Lower leg skin (tissue), 4 donors: ENCODE measurements around the gene PDE3B. TPM values are rescaled to one million over a fixed set of nuclear protein-coding genes. Genes with fewer than 3 reads are reported as not detected.

Experiments used
- DNase-seq, 2 donors: peaks; one replicate each; pipeline ENCODE4 v3.0.0-alpha.2; 2019; ENCODE audit warnings: low spot score in 2 of 2
- H3K4me3 ChIP-seq: fragments of 200-600 bp; sonication (generic); 2 replicates; pipeline ENCODE4 v1.5.1; 2017; ENCODE audit warnings: mild to moderate bottlenecking, low read depth; ENCODE audit not compliant: poor library complexity, severe bottlenecking
- POLR2A ChIP-seq, 2 donors: fragments of 450-650 bp; IDR thresholded peaks; one replicate each; pipeline ENCODE4 v1.6.1; 2016 to 2017; ENCODE audit warnings: antibody characterized with exemption in 2 of 2, mild to moderate bottlenecking in 1 of 2, moderate library complexity in 1 of 2
- WGBS, 2 donors: methylation state at CpG; one replicate each; pipeline ENCODE4 v1.1.5; 2018; 5-methylcytosine and 5-hydroxymethylcytosine counted together
- intact Hi-C: fragments of 100-400 bp; cut with DNase I; formaldehyde crosslinking; loops from one replicate; pipeline ENCODE4 v1.15.0; 2023; ENCODE audit warnings: low total_unique reads
- total RNA-seq, 4 donors: library from RNA; depleted of rRNA; stranded (reverse); fragments of >200 nt; gene quantifications; one replicate each; pipeline ENCODE4 v1.1.0, GENCODE V29; 2016
- TF ChIP-seq, protein P1 (sequence below), 3 donors: fragments of 450-650 bp; IDR thresholded peaks; one replicate each; pipeline ENCODE4 v1.5.1; 2016; ENCODE audit warnings: antibody characterized with exemption in 3 of 3, mild to moderate bottlenecking in 3 of 3, moderate library complexity in 2 of 3

Gene PDE3B
- total RNA-seq, 4 donors from 2014 or later = 0.88 to 4.3 (median 2.1) TPM

DNA sequence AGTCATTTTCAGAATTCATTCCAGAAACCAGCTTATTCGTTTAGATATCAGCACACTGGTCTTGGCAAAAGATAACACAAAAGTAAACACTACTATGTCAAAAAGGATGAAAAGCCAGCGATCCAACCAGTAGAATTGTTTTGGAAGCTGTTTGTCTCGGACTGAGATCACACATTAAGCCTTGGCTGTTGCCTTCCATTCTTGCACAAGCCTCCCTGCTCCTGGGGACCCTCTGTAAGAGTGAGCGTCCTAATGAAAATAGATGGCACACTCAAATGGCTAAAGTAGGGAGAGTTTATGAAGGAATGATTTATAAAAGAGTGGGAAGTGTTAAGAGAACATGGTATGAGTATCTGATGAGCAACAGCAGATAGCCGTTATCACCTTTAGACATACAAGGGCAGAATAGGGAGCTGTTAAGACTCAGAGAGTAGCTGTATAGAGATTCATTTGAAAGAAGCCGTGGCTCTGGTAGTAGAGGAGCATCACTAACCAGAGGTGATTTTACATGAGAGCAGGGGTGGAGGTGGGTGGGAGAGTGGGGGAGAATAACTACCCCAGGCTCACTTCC is 25.2 kb downstream of the PDE3B start:
- intact Hi-C loops = no loop called here
- DNase-seq = no peak
- TF ChIP-seq, protein P1, sequence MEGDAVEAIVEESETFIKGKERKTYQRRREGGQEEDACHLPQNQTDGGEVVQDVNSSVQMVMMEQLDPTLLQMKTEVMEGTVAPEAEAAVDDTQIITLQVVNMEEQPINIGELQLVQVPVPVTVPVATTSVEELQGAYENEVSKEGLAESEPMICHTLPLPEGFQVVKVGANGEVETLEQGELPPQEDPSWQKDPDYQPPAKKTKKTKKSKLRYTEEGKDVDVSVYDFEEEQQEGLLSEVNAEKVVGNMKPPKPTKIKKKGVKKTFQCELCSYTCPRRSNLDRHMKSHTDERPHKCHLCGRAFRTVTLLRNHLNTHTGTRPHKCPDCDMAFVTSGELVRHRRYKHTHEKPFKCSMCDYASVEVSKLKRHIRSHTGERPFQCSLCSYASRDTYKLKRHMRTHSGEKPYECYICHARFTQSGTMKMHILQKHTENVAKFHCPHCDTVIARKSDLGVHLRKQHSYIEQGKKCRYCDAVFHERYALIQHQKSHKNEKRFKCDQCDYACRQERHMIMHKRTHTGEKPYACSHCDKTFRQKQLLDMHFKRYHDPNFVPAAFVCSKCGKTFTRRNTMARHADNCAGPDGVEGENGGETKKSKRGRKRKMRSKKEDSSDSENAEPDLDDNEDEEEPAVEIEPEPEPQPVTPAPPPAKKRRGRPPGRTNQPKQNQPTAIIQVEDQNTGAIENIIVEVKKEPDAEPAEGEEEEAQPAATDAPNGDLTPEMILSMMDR (IDR thresholded peaks at IDR 0.05) = no peak
- no peak for TF ChIP-seq POLR2A (IDR thresholded peaks at IDR 0.05)
- no peak overlapping the region for H3K4me3 ChIP-seq
- WGBS, 2 donors = 66 to 70% methylated on average over 6 of the region's 6 CpGs

DNA sequence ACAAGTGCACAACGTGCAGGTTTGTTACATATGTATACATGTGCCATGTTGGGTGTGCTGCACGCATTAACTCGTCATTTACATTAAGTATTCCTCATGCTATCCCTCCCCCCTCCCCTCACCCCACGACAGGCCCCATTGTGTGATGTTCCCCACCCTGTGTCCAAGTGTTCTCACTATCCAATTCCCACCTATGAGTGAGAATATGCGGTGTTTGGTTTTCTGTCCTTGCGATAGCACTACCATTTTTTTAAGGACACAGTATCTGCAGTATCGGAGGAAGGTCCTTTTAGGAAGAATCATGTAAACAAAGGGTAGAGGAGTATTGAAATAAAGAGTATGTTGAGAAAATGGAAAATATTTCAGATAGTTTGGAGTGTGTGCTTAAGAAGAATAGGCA is 25.9 kb downstream of the PDE3B start:
- intact Hi-C loops = no loop called here
- H3K4me3 ChIP-seq = no peak overlapping the region
- TF ChIP-seq POLR2A (IDR thresholded peaks at IDR 0.05) = no peak
- TF ChIP-seq, protein P1 (IDR thresholded peaks at IDR 0.05) = no peak
- 85 to 88% methylated on average over 7 of the region's 7 CpGs for WGBS, 2 donors
- no peak for DNase-seq

DNA sequence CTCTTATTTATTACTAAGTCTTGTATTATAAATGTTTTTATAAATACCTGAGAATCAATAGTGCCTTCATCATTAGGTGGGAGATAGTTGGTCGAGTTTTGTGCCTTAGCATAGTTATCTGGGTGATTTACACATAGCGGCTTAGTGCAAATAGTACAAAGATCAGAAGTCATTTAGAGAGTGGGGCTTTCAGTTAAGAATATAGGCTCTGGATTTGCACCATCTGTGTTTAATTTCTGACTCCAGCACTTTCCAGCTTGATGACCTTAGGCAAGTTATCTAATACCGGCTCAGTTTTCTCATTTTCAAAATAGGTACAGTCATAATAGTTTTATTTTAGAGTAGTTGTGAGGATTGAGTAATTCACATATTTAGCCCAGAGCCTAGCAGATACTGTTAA is 26.4 kb downstream of the PDE3B start:
- H3K4me3 ChIP-seq = no peak overlapping the region
- WGBS, 2 donors = 55 to 59% methylated on average over 3 of the region's 3 CpGs
- intact Hi-C loops = no loop called here
- DNase-seq = no peak
- TF ChIP-seq, protein P1 (IDR thresholded peaks at IDR 0.05) = no peak
- TF ChIP-seq POLR2A (IDR thresholded peaks at IDR 0.05) = no peak

DNA sequence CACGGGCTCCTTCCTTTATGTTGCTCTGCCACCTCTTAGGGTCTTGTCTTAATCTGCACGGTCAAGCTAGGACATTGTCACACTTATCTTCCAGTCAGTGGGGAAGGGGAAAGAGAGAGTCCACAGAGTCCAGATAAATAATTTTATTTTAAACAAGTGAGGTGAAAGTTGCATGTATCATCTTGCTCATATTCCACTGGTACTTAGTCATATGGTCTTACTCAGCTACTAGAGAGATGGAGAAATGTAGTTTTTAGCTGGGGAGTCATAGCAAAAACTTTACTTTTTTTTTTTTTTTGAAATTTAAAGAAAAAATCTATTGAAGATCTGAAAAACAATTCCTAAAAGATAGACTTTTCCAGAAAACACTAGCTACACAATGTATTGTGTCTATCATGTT is 29.0 kb downstream of the PDE3B start:
- no peak for DNase-seq
- TF ChIP-seq, protein P1 (IDR thresholded peaks at IDR 0.05) = no peak
- TF ChIP-seq POLR2A (IDR thresholded peaks at IDR 0.05) = no peak
- H3K4me3 ChIP-seq = no peak overlapping the region
- intact Hi-C loops = no loop called here
- 90 to 95% methylated on average over 2 of the region's 2 CpGs for WGBS, 2 donors

DNA sequence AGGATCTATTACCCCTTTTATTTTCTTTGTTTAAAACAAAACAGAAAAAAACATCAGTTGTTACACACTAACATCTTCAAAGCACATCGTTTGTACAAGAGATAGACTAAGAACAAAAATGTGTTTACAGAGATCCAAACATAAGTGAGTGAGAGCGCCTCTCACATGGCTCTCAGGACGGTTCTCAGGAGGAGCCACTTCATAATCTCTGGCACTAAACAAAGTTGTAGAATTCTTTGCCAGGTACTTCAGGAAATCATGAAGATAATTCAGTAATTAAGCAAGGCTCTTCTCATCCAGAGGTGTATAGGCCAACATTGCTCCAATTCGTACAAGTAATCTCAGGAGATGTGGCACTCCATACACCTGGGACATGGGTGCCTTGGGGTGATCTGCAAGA is 29.8 kb downstream of the PDE3B start:
- WGBS, 2 donors = 79 to 83% methylated on average over 4 of the region's 4 CpGs
- no peak for TF ChIP-seq POLR2A (IDR thresholded peaks at IDR 0.05)
- TF ChIP-seq, protein P1 (IDR thresholded peaks at IDR 0.05) = no peak
- H3K4me3 ChIP-seq = no peak overlapping the region
- intact Hi-C loops = no loop called here
- no peak for DNase-seq

DNA sequence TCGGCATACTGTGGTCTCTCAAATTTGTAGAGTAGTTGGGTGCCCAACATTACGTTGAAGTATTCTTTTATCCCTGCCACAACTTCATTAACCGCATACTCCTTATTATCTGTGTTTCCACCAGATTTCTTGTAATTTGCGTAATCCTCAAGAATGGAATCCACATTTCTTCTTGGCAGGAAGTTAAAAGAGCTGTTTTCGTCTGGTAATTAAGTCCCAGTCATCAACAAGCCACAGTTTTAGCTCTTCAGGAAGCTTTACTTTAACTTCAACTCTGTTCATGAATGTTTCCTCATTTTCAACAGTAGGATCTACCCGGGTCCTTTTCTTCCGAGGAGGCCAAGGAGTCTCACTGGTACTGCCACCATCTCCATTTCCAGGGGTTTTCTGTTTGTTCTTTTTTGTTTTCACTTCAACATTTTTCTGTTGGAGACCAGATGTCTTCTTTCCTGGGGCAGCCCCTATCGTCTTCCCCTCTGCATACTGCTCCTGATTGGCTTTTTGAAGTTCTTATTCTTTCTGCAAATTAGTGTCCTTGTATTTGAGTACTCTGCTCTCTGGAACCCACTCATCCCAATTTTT is 30.3 kb downstream of the PDE3B start:
- no peak for TF ChIP-seq POLR2A (IDR thresholded peaks at IDR 0.05)
- TF ChIP-seq, protein P1 (IDR thresholded peaks at IDR 0.05) = no peak
- 65 to 70% methylated on average over 8 of the region's 8 CpGs for WGBS, 2 donors
- intact Hi-C loops = no loop called here
- H3K4me3 ChIP-seq = no peak overlapping the region
- no peak for DNase-seq
